ENCODE data around the gene RPL13.

Gene RPL13

GRCh38 chr16:89599451-89599858 is 39.0 kb downstream of the RPL13 start:
- no peak for DNase-seq (ENCODE audit: low read depth in 3 of 3)

GRCh38 chr16:89599902-89600301 is 39.4 kb downstream of the RPL13 start:
- DNase-seq (ENCODE audit: low read depth in 3 of 3), result no peak

GRCh38 chr16:89600427-89600826 is 39.9 kb downstream of the RPL13 start:
- no peak for DNase-seq (ENCODE audit: low read depth in 3 of 3)

- DNase-seq (ENCODE audit: low read depth in 3 of 3), result no peak
Observed at GRCh38 chr16:89600956-89601355, 40.5 kb downstream of the RPL13 start.

GRCh38 chr16:89601906-89602272 is 41.4 kb downstream of the RPL13 start:
- no peak for DNase-seq (ENCODE audit: low read depth in 3 of 3)

GRCh38 chr16:89602273-89602951 is 41.9 kb downstream of the RPL13 start:
- peak; percentile 53 to 63 (median 58) for DNase-seq (ENCODE audit: low read depth in 3 of 3)

- no peak for DNase-seq (ENCODE audit: low read depth in 3 of 3)
Observed at GRCh38 chr16:89602952-89603590, 42.6 kb downstream of the RPL13 start.

- DNase-seq (ENCODE audit: low read depth in 3 of 3), result no peak
Observed at GRCh38 chr16:89604764-89605163, 44.3 kb downstream of the RPL13 start.

GRCh38 chr16:89605186-89605970 is 44.9 kb downstream of the RPL13 start:
- DNase-seq (ENCODE audit: low read depth in 3 of 3), result no peak

- no peak for DNase-seq (ENCODE audit: low read depth in 3 of 3)
Observed at GRCh38 chr16:89606006-89606405, 45.5 kb downstream of the RPL13 start.

- DNase-seq (ENCODE audit: low read depth in 3 of 3), result no peak
Observed at GRCh38 chr16:89607453-89607852, 47.0 kb downstream of the RPL13 start.

GRCh38 chr16:89607937-89608740 is 47.7 kb downstream of the RPL13 start:
- DNase-seq (ENCODE audit: low read depth in 3 of 3), result no peak

GRCh38 chr16:89610108-89610453 is 49.6 kb downstream of the RPL13 start:
- no peak for DNase-seq (ENCODE audit: low read depth in 3 of 3)

GRCh38 chr16:89612415-89613166 is 52.1 kb downstream of the RPL13 start:
- no peak for DNase-seq (ENCODE audit: low read depth in 3 of 3)

GRCh38 chr16:89613231-89613953 is 52.9 kb downstream of the RPL13 start, which contains the start of gene DPEP1:
DPEP1 (plus strand) TSS chr16:89613642; CDS start chr16:89630411, 16,769 bp downstream.
- DNase-seq (ENCODE audit: low read depth in 3 of 3), result no peak

- DNase-seq (ENCODE audit: low read depth in 3 of 3), result no peak
Observed at GRCh38 chr16:89613954-89614459, 53.5 kb downstream of the RPL13 start.

Data from stimulated activated CD4-positive, alpha-beta T cell treated with anti-CD3 and anti-CD28 coated beads, TNF-alpha, amount 100 ng/mL, for 4 hours (primary cell).